22Rv1 (cell line): ENCODE measurements around the gene EFHC1.
"Not testable (repeated sequence)": the region's sequence is repeated elsewhere in the genome, so short reads cannot be mapped to it uniquely, and the experiment has no call there.

Experiments
- H3K27ac ChIP-seq: fragments of 450-650 bp; 2 replicates; pipeline ENCODE4 v1.5.1; 2017
- CTCF ChIP-seq: fragments of 450-650 bp; IDR thresholded peaks from 2 replicates; pipeline ENCODE4 v1.5.1; 2017; ENCODE audit warnings: mild to moderate bottlenecking
- ZFX ChIP-seq: fragments of 450-650 bp; IDR thresholded peaks from 2 replicates; pipeline ENCODE4 v1.6.1; 2017; ENCODE audit warnings: antibody characterized with exemption, borderline replicate concordance

The EFHC1 gene

GRCh38 chr6:52377538-52378221, 42.5 kb upstream of the EFHC1 start:
- TF ChIP-seq CTCF (no peak), ZFX (no peak)
- no peak overlapping the region for H3K27ac ChIP-seq

- TF ChIP-seq ZFX (no peak), CTCF (no peak)
- H3K27ac ChIP-seq, result no peak overlapping the region
These were observed 38.9 kb upstream of the EFHC1 start for GRCh38 chr6:52381249-52381648.

GRCh38 chr6:52384145-52384766, 35.9 kb upstream of the EFHC1 start:
- no peak overlapping the region for H3K27ac ChIP-seq
- TF ChIP-seq ZFX, result no peak
- TF ChIP-seq CTCF, result no peak

- H3K27ac ChIP-seq, result no peak overlapping the region
- TF ChIP-seq CTCF, result no peak
- no peak for TF ChIP-seq ZFX
These were observed 35.1 kb upstream of the EFHC1 start for GRCh38 chr6:52385074-52385473.

GRCh38 chr6:52388119-52388518, 32.0 kb upstream of the EFHC1 start:
- not testable (repeated sequence) for H3K27ac ChIP-seq

- TF ChIP-seq CTCF (no peak), ZFX (no peak)
- H3K27ac ChIP-seq, result peak overlapping the region; percentile 87
These were observed 31.4 kb upstream of the EFHC1 start for GRCh38 chr6:52388790-52389189.

GRCh38 chr6:52389264-52389625, 30.9 kb upstream of the EFHC1 start:
- H3K27ac ChIP-seq, result peak overlapping the region; percentile 87
- no peak for TF ChIP-seq ZFX
- TF ChIP-seq CTCF, result no peak
